Gastroesophageal sphincter (tissue), 3 donors: ENCODE data around the gene SLC7A7.
"Not testable (repeated sequence)": the region's sequence is repeated elsewhere in the genome, so short reads cannot be mapped to it uniquely, and the experiment has no call there.

Source experiments
- CTCF ChIP-seq, 4 experiments: fragments of 200-600 bp in 2 of 4; fragments of 450-650 bp in 2 of 4; sonication (generic) in 1 of 4; IDR thresholded peaks; one replicate each; pipeline ENCODE4 v1.5.1; 2017 to 2019; ENCODE audit warnings: antibody characterized with exemption in 4 of 4, mild to moderate bottlenecking in 2 of 4, moderate library complexity in 2 of 4
- POLR2A ChIP-seq, 2 donors: fragments of 450-650 bp; IDR thresholded peaks; one replicate each; pipeline ENCODE4 v1.6.1; 2017; ENCODE audit warnings: antibody characterized with exemption in 2 of 2, mild to moderate bottlenecking in 2 of 2, moderate library complexity in 1 of 2

GRCh38 chr14:22854296-22854695 is 39.1 kb upstream of the SLC7A7 start:
- TF ChIP-seq CTCF, POLR2A (IDR thresholded peaks at IDR 0.05): not testable (repeated sequence)
